ENCODE measurements around the gene PRKACB.

- TF ChIP-seq, protein P1, sequence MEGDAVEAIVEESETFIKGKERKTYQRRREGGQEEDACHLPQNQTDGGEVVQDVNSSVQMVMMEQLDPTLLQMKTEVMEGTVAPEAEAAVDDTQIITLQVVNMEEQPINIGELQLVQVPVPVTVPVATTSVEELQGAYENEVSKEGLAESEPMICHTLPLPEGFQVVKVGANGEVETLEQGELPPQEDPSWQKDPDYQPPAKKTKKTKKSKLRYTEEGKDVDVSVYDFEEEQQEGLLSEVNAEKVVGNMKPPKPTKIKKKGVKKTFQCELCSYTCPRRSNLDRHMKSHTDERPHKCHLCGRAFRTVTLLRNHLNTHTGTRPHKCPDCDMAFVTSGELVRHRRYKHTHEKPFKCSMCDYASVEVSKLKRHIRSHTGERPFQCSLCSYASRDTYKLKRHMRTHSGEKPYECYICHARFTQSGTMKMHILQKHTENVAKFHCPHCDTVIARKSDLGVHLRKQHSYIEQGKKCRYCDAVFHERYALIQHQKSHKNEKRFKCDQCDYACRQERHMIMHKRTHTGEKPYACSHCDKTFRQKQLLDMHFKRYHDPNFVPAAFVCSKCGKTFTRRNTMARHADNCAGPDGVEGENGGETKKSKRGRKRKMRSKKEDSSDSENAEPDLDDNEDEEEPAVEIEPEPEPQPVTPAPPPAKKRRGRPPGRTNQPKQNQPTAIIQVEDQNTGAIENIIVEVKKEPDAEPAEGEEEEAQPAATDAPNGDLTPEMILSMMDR (IDR thresholded peaks at IDR 0.05 in 2 of 3, conservative IDR thresholded peaks at IDR 0.05 in 1 of 3; ENCODE audit: control insufficient read depth in 2 of 3, extremely low read depth in 1 of 3, insufficient read depth in 1 of 3, low read depth in 3 of 3, low read length in 3 of 3): no peak
- TF ChIP-seq RELA (IDR thresholded peaks at IDR 0.05; ENCODE audit: borderline replicate concordance, partially characterized antibody): no peak
Observed at GRCh38 chr1:84214115-84214956, 70.3 kb downstream of the PRKACB start.
